NCI-H446 (cell line): ENCODE results near the gene FTL.

ENCODE experiments used
- DNase-seq, 2 experiments: peaks; one replicate each; lab custom pipeline; 2025; lab: John Stamatoyannopoulos, UW

Gene FTL

GRCh38 chr19:48945817-48946216 lies 19.3 kb upstream of the FTL start:
- no peak for DNase-seq

- no peak for DNase-seq
These were observed 18.4 kb upstream of the FTL start for GRCh38 chr19:48946463-48947257.

GRCh38 chr19:48947258-48947542 lies 17.9 kb upstream of the FTL start:
- no peak for DNase-seq

DNA sequence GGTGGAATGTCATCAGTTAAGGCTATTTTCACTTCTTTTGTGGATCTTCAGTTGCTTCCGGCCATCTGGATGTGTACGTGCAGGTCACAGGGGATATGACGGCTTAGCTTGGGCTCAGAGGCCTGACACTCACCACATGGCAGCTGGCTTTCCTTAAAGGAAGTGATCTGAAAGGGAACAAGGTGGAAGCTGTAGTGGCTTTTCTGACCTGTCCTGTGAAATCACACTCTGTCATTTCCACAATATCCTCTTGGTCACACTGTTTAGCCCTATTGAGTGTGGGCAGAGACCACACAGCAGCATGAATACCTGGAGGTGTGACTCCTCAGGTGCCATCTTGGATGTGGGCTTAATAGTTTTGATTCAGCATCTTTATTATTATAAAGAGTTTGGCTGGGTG lies 14.9 kb upstream of the FTL start:
- DNase-seq: no peak

- no peak for DNase-seq
These were observed 14.1 kb upstream of the FTL start for GRCh38 chr19:48950830-48951519.

- no peak for DNase-seq
These were observed 12.0 kb upstream of the FTL start for GRCh38 chr19:48953141-48953540.

DNA sequence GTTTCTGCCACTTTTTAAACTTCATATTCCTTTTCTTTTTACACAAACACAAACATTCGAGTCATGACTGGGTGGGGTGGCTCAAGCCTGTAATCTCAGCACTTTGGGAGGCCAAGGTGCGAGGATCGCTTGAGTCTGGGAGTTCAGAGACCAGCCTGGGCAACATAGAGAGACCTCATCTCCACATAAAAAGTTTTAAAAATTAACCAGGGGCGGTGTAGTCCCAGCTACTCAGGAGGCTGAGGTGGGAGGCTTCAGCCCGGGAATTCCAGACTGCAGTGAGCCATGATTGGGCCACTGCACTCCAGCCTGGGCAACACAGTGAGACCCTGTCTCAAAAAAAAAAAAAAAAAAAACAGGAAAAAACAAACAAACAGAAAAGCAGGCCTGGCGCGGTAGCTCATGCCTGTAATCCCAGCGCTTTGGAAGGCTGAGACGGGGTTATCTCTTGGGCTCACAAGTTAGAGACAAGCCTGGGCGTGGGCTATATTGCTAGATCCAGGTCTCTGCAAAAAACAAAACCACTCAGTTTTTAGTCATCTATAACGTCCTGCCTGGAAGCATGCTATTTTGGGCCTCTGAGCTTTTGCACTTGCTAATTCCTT lies 11.0 kb upstream of the FTL start:
- no peak for DNase-seq

DNA sequence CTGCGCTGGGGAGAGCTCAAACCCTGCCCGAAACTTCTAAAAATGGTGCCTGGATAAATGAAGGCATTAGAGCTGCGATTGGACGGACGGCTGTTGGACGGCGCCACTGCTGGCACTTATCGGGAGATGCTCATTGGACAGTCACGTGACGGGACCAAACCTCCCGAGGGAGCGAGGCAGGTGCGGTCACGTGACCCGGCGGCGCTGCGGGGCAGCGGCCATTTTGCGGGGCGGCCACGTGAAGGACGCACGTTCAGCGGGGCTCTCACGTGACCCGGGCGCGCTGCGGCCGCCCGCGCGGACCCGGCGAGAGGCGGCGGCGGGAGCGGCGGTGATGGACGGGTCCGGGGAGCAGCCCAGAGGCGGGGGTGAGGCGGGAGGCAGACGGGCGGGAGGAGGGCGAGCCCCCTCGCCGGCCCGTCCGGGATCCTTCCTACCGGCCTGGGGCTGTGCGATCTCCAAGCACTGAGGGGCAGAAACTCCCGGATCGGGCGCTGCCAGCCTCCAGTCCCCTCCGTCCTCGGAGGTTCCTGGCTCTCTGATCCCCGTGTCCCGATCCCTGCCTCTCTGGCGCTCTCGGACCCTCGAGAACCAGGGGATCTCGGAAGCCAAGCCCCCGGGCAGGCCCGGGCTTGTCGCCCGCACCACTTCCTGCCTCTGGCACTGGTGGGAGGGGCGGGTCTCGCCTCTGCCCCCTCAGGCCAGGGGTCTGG lies 10.4 kb upstream of the FTL start, which contains the start of gene BAX:
TSS of gene BAX (plus strand) at position 281 of the 713 bp plus-strand sequence. CDS start at position 335, 54 bp downstream.
- DNase-seq: peak; percentile 94 to 99

- DNase-seq: no peak
These were observed 9.7 kb upstream of the FTL start for GRCh38 chr19:48955308-48955958.

DNA sequence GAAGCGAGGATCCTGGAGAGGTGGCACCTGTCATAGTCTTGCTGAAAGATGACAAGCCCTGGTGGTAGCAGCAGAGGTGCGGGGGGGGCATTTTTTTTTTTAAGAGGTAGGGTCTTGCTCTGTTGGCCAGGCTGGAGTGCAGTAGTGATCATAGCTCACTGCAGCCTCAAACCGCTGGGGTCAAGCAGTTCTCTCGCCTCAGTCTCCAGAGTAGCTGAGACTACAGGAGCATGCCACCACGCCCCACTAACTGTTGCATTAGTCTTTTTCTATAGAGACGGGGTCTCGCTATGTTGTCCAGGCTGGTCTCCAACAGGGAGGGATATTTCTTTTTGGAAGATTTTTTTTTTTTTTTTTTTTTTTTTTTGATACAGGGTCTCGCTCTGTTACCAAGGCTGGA lies 7.1 kb upstream of the FTL start:
- no peak for DNase-seq

DNA sequence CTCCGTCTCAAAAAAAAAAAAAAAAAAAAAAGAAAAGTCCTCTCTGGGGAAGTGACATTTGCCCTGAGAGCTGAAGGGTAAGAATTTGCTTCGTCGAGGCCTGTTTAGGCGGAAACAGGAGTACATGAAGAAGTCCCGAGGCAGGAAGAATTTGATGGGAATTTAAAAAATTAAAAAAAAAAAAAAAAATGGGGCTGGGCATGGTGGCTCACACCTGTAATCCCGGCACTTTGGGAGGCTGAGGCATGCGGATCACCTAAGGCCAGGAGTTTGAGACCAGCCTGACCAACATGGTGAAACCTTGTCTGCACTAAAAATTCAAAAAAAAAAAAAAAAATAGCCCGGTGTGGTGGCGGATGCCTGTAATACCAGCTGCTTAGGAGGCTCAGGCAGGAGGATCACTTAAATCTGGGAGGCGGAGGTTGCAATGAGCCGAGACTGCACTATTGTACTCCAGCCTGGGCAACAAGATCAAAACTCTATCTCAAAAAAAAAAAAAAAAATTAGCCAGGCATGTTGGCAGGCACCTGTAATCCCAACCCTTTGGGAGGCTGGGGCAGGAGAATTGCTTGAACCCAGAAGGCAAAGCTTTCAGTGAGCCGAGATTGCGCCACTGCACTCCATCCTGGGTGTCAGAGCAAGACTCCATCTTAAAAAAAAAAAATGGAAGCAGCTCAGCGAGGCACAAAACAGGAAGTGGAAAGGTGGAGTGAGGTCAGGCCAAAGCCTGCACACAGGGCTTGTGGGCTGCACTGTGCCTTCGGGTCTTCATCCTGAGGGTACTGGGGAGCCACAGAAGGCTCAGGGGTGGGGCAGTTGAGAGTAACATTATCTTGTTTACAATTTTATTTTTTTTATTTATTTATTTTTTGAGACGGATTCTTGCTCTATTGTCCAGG lies 5.5 kb upstream of the FTL start:
- DNase-seq: no peak

DNA sequence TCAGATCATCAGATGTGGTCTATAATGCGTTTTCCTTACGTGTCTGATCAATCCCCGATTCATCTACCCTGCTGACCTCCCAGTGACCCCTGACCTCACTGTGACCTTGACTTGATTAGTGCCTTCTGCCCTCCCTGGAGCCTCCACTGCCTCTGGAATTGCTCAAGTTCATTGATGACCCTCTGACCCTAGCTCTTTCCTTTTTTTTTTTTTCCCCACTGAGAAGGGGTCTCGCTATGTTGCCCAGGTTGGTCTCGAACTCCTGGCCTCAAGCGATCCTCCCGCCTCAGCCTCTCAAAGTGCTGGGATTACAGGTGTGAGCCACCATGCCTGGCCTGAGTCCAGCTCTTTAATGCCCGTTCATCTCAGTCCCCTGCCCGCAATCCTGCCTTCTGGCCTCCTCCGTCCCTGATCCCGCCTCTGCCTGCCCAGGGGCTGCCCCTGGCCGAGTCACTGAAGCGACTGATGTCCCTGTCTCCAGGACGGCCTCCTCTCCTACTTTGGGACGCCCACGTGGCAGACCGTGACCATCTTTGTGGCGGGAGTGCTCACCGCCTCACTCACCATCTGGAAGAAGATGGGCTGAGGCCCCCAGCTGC lies 4.0 kb upstream of the FTL start:
- no peak for DNase-seq

- no peak for DNase-seq
These were observed 3.5 kb upstream of the FTL start for GRCh38 chr19:48961673-48962028.

DNA sequence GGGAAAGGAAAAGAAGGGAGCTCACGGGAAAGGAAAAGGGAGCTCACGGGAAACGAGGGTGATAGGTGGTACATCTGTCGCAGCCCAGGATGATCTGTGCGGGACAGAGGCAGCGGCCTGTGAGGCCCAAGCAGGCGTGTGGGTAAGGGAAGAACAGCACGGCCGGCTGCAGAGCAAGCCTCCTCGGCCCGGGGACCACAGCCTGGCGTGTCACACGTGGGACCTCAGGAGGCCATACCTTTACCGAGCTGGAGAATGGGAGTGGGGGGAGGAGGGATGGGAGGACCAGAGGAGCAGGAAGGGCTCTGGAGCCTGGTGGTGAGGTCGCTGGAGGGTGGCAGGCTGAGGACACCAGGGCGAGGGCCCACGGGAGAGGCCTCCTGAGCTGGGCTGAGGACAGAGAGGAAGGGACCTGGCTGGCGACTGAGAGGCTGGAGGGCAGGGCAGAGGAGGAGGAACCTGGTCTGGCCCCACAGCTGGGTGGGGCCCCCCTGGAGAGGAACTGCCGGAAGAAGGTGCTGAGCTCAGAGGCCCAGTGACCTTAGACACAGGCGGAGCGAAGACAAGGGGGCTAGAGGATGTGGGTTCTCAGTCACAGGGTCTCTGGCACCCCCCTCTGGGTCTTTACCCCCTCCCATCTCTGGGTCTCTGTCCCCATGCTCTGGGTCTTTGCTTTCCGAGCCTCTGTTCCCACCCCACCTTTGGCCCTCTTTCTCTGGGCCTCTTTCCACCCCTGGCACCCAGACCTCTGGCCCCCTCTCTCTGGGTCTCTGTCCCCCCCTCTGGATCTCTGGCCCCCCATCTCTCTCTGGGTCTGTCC lies 2.9 kb upstream of the FTL start:
- no peak for DNase-seq

GRCh38 chr19:48962849-48963165 lies 2.3 kb upstream of the FTL start:
- no peak for DNase-seq

DNA sequence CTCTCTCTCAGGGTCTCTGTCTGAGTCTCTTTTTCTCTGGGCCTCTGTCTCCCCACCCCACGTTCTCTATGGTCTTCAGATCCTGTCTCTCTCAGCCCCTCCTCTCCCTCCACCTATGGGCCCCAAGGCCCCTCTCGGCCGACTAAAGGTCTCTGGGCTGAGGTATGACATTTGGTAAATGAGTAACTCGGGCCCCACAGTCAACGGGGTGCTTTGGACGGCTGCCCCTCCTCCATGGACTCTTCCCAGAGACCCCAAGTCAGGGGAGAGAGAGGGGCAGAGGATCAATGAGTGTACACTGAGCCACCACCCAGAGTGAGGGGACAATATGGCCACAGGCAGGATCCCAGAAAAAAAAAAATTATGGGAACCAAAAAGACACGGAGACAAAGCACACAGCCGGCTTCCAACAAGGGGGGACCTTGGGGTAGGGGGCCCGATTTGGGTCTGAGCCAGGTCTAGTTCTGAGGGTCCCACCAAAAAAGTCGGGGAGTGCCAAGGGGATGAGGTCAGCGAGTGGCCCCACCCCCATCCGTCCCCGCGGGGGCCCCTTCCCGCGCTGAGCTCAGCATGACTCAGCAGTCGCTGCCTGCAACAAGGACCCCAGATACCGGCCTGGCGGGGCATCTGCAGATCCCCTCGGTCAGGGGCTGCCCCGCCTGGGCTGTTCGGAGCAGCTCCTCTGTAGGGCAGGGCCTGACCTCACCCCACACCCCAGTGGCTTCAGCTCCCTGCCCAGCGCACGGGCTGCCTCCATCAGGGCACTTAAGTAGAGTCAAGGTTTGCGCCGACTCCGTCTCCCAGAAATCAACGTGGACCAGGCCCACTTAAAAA lies 1.5 kb upstream of the FTL start:
- DNase-seq: no peak

- DNase-seq: no peak
These were observed 687 bp upstream of the FTL start for GRCh38 chr19:48964205-48965039.
